HG02678 (cell line): ENCODE results near the gene APOBEC2.
"Not testable (repeated sequence)": the region's sequence is repeated elsewhere in the genome, so short reads cannot be mapped to it uniquely, and the experiment has no call there.

Experiments
- ATAC-seq: cut with Tn5 transposase; IDR thresholded peaks from one replicate; pipeline ENCODE4 v1.9.1; 2021; ENCODE audit warnings: mild to moderate bottlenecking, moderate library complexity; ENCODE audit not compliant: unreplicated experiment

APOBEC2 gene

DNA sequence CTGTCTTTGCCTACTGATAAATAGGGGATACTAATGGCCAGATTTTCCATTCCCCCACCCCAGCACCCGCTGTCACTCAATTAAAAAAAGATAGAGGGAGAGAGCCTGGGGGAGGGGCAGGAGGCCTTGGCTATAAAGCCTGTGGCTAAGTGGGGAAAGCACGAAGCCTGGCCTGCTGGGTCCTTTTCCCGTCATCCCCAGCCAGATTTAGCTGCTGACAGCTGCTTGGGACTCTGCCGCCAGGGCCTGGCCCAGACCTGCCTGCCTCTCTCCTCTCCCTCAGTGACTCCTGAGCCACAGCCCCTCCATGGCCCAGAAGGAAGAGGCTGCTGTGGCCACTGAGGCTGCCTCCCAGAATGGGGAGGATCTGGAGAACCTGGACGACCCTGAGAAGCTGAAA, at the start of gene APOBEC2:
APOBEC2 (plus strand) TSS at position 162 of the 400 bp plus-strand sequence; CDS start at position 308, 146 bp downstream.
- ATAC-seq = no peak

GRCh38 chr6:41006217-41006616, 46.8 kb upstream of the APOBEC2 start:
- ATAC-seq = not testable (repeated sequence)

DNA sequence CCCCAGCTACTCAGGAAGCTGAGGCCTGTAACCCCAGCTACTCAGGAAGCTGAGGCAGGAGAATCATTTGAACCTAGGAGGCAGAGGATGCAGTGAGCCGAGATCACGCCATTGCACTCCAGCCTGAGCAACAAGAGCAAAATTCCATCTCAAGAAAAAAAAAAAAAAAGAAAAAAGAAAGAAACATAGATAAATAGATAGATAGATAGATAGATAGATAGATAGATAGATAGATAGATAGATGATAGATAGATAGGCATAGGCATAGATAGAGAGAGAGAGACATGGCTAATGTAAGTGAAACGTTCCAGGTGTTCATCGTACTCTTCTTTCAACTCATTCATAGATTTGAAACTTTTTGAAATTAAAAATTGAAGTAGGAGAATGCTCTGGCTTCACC, 46.0 kb upstream of the APOBEC2 start:
- not testable (repeated sequence) for ATAC-seq

DNA sequence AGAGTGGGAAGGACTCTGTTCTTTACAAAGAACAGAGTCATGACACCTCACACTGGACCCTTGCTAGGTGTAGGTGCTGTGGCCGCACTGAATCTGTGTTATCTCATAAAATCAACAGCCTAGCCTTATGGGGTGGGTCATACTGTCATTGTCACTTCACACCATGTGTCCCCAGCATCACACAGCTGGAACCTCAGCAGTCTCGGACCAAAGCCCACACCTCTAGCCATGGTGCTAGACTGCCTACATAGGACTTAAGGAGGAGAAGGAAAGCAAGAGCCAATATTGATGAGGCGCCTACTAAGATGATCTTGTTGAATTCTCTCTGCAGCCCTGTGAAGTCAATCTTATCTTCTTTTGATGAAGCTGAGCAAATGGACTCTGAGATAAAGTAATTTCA, 45.0 kb upstream of the APOBEC2 start:
- ATAC-seq = no peak

DNA sequence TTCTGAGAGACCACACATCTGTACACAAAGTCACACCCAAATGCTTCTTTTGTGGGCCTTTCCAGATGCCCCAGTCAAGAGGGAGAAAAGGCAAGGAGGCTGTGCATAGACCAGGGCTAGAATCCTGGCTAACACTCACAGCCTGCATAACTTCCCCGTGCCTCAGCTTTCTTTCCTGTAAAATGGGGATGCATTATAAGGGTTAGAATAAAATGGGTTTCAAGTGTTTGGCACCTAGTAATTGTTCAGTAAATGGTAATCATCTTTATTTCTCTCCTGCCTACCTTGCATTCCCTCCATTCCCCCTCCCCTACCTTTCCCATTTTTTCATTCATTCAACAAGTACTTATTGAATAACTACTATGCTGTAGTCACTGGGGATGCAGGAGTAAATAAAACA, 43.3 kb upstream of the APOBEC2 start:
- no peak for ATAC-seq

DNA sequence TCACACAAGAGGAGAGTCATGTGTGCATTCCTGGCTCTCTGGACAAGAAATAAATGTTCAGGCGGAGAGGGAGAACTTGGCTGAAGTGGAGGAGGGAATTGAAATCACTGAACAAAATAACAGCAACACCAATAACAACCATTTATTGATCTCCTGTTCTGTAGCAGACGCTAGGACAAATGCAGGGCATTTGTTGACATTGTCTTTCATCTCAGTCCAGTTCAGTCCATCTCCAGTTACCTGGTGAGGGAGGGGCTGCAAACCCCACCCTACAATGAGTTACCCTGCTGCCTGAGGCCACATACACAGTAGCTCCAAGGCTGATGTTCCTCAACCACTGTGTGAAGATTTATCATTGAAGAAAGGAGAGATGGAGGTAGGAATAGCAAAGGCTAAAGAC, 41.3 kb upstream of the APOBEC2 start:
- no peak for ATAC-seq

DNA sequence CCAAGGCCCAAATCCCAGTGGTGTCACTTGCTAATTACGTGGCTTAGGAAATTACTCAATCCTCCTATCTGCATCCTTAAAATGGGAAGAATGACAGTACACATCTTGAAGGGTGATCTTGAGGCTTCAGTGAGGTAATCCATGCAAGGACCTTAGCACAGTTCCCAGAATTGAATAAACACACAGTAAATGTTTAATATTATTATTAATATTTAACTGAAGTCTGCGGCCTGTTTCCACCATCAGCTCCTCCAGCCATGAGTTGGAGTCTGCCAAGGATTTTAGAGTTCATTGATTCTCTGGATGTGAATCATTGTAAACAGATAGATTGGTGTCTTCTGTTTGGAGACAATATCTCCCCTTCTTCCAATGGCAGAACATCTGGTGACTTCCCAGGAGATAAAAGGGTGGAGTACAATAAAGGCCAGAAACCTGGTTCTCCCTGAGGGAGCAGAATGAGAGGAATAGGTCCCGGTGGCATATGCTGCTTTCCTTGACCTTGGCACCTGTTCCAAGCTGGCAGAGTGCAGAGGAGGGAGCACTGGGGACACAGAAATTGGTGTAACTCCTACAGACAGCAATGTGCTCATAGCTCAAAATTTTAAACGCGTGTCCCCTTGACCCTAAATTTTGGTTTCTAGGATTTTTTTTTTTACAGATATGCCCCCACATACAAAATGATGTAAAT, 39.4 kb upstream of the APOBEC2 start:
- no peak for ATAC-seq

- no peak for ATAC-seq
Measured at GRCh38 chr6:41014780-41015179, 38.2 kb upstream of the APOBEC2 start.

- not testable (repeated sequence) for ATAC-seq
Measured at GRCh38 chr6:41015860-41016259, 37.1 kb upstream of the APOBEC2 start.

- no peak for ATAC-seq
Measured at GRCh38 chr6:41017663-41018062, 35.3 kb upstream of the APOBEC2 start.

DNA sequence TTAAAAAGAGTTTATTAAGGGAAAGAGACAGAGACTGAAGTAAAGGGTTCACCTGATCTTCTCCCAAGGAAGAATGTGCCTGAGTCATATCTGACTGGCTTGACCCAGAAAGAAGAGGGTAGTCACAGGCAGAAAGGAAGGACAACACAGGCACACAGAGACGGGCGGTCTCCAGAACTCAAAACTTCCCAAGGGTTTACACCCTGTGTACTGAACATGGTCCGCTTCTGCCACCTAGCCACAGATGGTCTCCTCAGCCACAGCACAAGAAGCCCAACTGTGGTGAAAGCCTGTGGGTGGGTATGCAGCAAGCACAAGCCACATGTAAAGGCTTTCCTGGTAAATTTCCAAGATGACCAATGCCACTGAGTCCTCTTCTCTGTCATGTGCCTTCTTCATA, 31.2 kb upstream of the APOBEC2 start:
- no peak for ATAC-seq

DNA sequence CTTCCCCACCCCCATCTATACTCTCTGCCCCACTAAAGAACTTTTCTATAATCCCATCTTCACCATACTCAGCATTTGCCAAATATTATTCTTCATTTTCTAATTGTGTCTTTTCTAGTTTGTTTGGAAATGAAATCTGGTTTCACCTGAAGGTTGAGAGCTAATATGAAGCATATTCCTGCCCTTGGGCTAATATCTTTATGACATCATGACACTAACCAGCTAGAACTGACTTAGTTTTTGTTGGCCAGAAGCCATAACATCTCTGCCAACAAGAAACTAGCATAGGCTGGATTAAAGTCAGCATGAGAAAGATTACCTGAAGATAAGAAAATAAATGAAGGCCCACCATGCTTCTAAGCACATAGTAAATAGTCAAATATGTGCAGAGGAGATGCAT, 30.7 kb upstream of the APOBEC2 start:
- ATAC-seq = no peak

DNA sequence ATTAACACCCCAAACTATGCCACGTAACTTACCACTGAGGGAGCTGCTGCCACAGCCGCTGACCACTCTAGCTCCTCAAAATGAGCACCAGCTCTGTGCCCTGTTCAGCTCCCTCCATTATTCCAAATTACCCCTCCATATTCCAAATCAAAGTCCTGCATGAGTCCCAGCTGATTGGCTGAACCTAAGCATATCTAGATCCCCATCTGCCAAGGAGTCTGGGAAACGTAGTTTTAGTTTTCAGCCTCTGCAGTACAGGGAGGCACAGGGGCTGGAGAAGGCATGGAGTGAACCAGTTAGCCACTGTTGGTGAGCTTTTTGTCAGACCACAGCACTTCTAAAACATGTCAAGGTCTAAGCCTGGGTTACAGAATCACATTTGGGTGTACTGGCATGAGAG, 29.9 kb upstream of the APOBEC2 start:
- no peak for ATAC-seq

- no peak for ATAC-seq
Measured at GRCh38 chr6:41025966-41026530, 27.0 kb upstream of the APOBEC2 start.

GRCh38 chr6:41027241-41027640, 25.8 kb upstream of the APOBEC2 start:
- no peak for ATAC-seq

GRCh38 chr6:41027799-41028560, 25.0 kb upstream of the APOBEC2 start:
- ATAC-seq = peak; percentile 86

- ATAC-seq = peak; percentile 52
Measured at GRCh38 chr6:41028561-41029412, 24.2 kb upstream of the APOBEC2 start.

DNA sequence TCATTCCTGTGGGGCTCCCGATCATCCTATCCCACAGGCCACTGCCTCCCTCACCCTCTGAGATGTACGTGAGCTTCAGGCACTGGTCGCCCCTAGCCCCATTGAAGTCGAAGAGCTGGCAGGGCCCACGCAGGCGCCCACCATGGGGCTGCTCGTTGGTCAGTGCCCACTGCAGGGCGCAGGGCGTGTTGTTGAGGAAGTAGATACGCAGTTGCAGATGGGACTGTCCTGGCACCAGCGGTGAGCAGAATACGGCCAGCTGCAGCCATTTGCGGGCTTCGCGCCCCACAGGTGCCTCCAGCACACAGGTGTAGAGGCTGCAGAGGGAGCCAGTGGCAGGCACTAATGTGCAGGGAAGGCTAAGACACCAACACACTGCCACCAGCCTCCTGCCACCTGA, 20.2 kb upstream of the APOBEC2 start:
- no peak for ATAC-seq

- no peak for ATAC-seq
Measured at GRCh38 chr6:41033776-41034175, 19.2 kb upstream of the APOBEC2 start.

DNA sequence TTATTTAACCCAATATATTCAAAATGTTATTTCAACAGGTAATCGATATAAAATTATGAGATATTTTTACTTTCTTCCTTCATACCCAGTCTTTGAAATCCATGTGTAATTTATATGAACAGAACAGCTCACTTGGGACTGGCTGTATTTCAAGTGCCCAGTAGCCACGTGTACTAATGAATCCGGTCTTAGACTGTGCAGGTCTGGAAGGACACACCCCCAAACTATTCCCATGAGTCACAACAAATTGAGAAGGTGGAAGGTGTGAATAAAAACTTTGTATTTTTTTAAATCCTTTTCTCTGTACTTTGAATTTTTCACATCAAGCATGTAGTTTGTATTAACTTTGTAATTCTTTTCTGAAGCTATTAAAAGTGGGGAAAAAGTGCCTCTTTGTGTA, 16.8 kb upstream of the APOBEC2 start:
- ATAC-seq = no peak

DNA sequence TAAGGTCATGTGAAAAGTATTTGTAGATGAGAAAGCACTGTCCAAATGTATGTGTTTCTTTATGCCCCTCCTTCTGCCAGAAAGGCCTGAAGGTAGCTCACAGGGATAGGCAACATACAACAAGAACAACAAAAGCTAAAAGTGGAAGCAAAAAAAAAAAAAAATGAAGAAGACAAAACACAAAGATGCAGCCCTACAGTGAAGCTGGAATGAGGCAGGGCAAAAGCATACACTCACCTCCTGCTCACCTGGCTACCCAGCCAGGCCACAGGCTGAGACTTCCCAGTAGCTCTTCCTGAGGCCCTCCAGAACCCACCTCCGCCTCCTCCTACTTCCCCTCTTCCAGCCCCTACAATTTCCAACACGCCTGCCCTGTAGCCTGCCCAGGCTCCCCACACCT, 16.4 kb upstream of the APOBEC2 start:
- ATAC-seq = no peak
